Dedifferentiated amniotic fluid mesenchymal stem cell (primary cell): ENCODE measurements around the gene TMEM231.

Source experiments
- DNase-seq: peaks from one replicate; pipeline ENCODE4 v3.0.0-alpha.2; 2016; ENCODE audit errors: extremely low spot score

TMEM231 gene

DNA sequence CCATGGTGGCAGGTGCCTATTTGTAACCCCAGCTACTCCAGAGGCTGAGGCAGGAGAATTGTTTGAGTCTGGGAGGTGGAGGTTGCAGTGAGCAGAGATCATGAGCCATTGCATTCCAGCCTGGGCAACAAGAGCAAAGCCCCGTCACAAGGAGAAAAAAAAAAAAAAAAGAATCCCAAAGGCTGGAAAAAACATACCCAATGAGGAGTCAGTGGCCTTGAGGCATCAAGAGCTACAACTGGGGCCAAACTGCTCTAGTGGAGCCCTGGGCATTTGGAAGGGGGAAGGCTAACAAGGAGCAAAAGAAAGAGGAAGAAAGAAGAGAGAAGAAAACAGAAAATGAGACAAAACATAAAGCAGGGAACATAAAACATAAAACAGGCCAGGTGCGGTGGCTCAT lies 67.7 kb downstream of the TMEM231 start:
- no peak for DNase-seq
